Neutrophil (primary cell): ENCODE results near the gene ERMAP.

Experiments used
- H3K27ac ChIP-seq: fragments of 200-600 bp; sonication (generic); 2 replicates; pipeline ENCODE4 v1.5.1; 2016; ENCODE audit warnings: mild to moderate bottlenecking, moderate library complexity
- H3K27me3 ChIP-seq: fragments of 200-600 bp; sonication (generic); 2 replicates; pipeline ENCODE4 v1.6.0; 2016; ENCODE audit warnings: mild to moderate bottlenecking
- H3K36me3 ChIP-seq: fragments of 200-600 bp; sonication (generic); 2 replicates; pipeline ENCODE4 v1.5.1; 2017
- H3K4me1 ChIP-seq, 2 experiments: fragments of 200-600 bp in 1 of 2; sonication (generic) in 1 of 2; 1 replicate in 1 of 2; 2 replicates in 1 of 2; pipeline versions ENCODE4 v1.5.1 to v1.6.1; 2013 to 2016; ENCODE audit warnings: low read depth in 1 of 2, low read length in 1 of 2, mild to moderate bottlenecking in 1 of 2, moderate library complexity in 1 of 2; ENCODE audit not compliant: control insufficient read depth in 1 of 2, insufficient read depth in 1 of 2
- H3K4me3 ChIP-seq, 2 experiments: fragments of 200-600 bp in 1 of 2; sonication (generic) in 1 of 2; 1 replicate in 1 of 2; 2 replicates in 1 of 2; pipeline ENCODE4 v1.5.1; 2013 to 2016; ENCODE audit warnings: low read depth in 1 of 2, low read length in 1 of 2, mild to moderate bottlenecking in 1 of 2, moderate library complexity in 1 of 2
- H3K9me3 ChIP-seq: fragments of 200-600 bp; sonication (generic); 2 replicates; pipeline ENCODE4 v1.5.1; 2016
- TF ChIP-seq, protein P1 (sequence below): fragments of 200-600 bp; sonication (generic); IDR thresholded peaks from 2 replicates; pipeline ENCODE4 v1.5.1; 2016; ENCODE audit warnings: antibody characterized with exemption

Gene ERMAP, protein sequence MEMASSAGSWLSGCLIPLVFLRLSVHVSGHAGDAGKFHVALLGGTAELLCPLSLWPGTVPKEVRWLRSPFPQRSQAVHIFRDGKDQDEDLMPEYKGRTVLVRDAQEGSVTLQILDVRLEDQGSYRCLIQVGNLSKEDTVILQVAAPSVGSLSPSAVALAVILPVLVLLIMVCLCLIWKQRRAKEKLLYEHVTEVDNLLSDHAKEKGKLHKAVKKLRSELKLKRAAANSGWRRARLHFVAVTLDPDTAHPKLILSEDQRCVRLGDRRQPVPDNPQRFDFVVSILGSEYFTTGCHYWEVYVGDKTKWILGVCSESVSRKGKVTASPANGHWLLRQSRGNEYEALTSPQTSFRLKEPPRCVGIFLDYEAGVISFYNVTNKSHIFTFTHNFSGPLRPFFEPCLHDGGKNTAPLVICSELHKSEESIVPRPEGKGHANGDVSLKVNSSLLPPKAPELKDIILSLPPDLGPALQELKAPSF

DNA sequence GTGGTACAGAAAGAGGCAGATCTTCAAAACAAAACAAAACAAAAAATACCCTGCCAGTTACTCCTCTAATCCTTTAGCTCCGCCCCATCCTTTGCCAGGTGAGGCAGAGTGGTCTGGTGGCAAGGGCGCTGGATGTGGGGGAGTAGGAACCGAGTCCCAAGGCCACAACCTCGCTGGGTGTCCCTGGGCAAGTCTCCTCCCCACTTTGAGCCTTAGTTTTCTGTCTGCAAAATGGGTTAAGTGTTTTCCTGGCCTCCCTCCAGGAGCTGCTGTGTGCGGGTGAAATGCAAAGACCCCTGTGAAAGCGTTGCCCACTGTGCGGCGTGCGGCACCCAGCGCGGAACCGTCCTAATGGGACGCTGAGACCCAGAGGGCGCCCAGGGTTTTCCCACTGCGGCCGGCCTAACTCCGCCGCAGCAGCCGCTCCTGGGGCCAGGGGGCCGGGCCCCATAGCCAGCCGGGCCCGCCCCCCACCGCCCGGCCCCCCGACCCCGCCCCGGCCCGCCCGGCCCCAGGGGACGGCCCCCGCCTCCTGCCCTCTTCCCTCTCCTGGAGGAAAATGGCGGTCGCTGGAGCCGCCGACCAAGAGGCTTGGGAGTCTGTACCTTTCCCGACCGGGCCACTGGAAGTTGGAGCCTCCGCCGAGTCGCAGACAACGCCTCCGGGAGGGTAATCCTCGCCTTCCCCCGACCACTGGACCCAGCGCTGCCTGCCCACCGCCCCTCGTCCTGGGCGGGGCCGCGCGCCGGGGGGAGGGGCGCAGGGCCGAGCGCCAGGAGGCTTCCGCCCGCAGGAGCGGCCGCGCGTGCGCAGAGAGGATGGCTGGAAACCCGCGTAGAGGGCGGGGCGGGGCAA lies at the start of gene ERMAP, which contains the start of gene SVBP:
TSS of gene ERMAP (plus strand) at position 538 of the 855 bp plus-strand sequence. CDS start 13,327 bp downstream, outside the sequence.
TSS of gene SVBP (minus strand) at position 813 of the 855 bp plus-strand sequence. CDS start 853 bp downstream, outside the sequence.
- Histone ChIP-seq H3K9me3 (no peaks in the 10 kb centered on the region), H3K27me3 (no peaks in the 10 kb centered on the region), H3K27ac (peak within 1 kb of the TSS; percentile 98), H3K36me3 (peaks cover 5% of the 10 kb centered on the region), H3K4me3 (peak within 1 kb of the TSS; percentile 75 to 91), H3K4me1 (peaks cover 21 to 27% of the 10 kb centered on the region in 2 experiments)
- TF ChIP-seq, protein P1, sequence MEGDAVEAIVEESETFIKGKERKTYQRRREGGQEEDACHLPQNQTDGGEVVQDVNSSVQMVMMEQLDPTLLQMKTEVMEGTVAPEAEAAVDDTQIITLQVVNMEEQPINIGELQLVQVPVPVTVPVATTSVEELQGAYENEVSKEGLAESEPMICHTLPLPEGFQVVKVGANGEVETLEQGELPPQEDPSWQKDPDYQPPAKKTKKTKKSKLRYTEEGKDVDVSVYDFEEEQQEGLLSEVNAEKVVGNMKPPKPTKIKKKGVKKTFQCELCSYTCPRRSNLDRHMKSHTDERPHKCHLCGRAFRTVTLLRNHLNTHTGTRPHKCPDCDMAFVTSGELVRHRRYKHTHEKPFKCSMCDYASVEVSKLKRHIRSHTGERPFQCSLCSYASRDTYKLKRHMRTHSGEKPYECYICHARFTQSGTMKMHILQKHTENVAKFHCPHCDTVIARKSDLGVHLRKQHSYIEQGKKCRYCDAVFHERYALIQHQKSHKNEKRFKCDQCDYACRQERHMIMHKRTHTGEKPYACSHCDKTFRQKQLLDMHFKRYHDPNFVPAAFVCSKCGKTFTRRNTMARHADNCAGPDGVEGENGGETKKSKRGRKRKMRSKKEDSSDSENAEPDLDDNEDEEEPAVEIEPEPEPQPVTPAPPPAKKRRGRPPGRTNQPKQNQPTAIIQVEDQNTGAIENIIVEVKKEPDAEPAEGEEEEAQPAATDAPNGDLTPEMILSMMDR: peak; percentile 24

DNA sequence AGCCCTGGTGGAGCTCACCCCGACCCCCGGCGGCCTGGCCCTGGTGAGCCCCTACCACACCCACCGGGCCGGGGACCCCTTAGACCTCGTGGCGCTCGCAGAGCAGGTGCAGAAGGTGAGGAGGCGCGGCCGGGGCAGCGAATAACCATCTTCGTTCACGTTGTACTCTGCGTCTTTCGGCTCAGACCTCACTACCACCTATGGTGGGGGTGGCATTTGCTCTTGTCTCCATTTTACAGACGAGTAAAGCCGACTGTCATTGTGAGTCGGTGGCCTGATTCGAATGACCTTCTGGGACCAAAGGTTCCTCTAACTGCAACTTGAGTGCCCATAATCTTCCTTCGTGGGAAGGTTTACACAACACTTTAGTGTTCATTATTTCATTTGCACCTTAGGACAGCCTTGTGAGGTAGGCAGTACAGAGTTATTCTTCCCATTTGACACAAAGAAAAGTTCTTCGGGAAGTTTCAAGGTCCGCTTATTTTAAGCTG lies 49.4 kb upstream of the ERMAP start:
- Histone ChIP-seq H3K36me3 (peaks cover 5% of the 10 kb centered on the region), H3K27ac (peak overlapping the region; percentile 81), H3K4me1 (peaks cover 27 to 33% of the 10 kb centered on the region in 2 experiments), H3K9me3 (no peaks in the 10 kb centered on the region), H3K27me3 (no peaks in the 10 kb centered on the region), H3K4me3 (peak overlapping the region; percentile 80 to 83)
- TF ChIP-seq, protein P1: no peak

DNA sequence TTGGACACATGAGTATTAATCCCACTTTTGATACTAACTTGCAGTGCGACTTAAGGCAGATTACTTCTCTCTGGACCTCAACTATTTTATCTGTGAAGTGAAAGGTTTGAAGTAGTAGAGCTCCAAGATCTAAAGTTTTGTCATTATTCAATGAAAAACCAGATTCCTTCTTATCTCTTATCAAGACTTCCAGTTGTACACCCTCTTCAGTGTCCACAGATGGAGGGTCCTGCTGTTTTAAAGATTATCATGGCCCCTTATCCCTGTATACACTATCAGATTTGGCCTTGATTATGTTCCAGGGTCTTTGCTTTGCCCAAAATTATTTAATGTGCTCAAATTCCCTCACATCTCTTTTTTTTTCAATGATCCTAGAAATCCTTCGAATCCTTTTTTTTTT lies 48.8 kb upstream of the ERMAP start:
- no peaks in the 10 kb centered on the region for H3K27me3 ChIP-seq
- H3K4me3 ChIP-seq: peak overlapping the region in 1 of 2 experiments; percentile 83
- peaks cover 5% of the 10 kb centered on the region for H3K36me3 ChIP-seq
- TF ChIP-seq, protein P1: no peak
- peaks cover 27 to 33% of the 10 kb centered on the region in 2 experiments for H3K4me1 ChIP-seq
- H3K27ac ChIP-seq: no peak overlapping the region
- H3K9me3 ChIP-seq: no peaks in the 10 kb centered on the region

DNA sequence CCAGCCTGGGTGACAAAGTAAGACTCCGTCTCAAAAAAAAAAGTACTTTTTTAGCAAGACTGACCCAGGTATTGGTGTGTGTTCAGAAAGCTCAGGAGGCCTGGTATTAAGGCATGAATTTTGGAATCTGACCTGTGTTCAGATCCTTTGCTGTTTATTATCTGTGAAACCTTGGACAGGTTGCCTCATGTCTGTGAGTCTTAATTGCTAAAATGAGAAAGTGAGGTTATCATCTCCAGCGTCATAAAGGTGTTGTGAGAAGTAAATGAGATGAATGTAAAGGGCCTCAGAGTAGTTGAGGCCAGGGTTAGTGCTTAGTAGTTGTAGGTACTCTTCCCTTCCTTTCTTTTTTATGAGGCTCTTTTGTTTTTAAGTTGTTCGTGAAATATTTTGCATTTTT lies 47.1 kb upstream of the ERMAP start:
- H3K27me3 ChIP-seq: no peaks in the 10 kb centered on the region
- no peak overlapping the region for H3K4me3 ChIP-seq
- TF ChIP-seq, protein P1: no peak
- no peaks in the 10 kb centered on the region for H3K9me3 ChIP-seq
- peaks cover 21% of the 10 kb centered on the region for H3K36me3 ChIP-seq
- H3K27ac ChIP-seq: no peak overlapping the region
- peaks cover 27 to 31% of the 10 kb centered on the region in 2 experiments for H3K4me1 ChIP-seq

DNA sequence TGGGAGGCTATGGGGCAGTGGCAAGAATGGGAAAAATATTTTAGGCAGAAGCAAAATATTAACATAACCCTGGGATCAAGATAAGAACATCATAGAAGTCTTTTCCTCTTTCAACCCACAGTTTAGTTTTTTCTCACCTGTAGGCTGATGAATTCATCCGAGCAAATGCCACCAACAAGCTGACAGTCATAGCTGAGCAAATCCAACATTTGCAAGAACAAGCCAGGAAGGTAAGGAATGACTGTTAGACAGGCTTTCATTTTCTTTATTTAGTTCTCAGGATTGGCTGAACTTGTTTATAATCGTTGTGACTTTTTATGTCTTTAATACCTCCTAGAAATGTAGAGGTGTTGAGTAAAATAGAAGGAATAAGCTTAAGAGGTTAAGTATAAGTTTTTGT lies 43.5 kb upstream of the ERMAP start:
- TF ChIP-seq, protein P1: no peak
- Histone ChIP-seq H3K27ac (no peak overlapping the region), H3K9me3 (no peaks in the 10 kb centered on the region), H3K4me3 (no peak overlapping the region), H3K36me3 (peaks cover 57% of the 10 kb centered on the region), H3K4me1 (peaks cover 0 to under 1% of the 10 kb centered on the region in 2 experiments), H3K27me3 (no peaks in the 10 kb centered on the region)
